ENCODE results near the gene PCSK2. TPM values are rescaled to one million over a fixed set of nuclear protein-coding genes. Genes with fewer than 3 reads are reported as not detected.

PCSK2 gene
- total RNA-seq, 2 donors from 2014 or later, result 1.4 to 1.5 TPM

- ATAC-seq (no peak), DNase-seq (no peak)
- intact Hi-C loops (cut with DNase I), result no loop called here
Observed at GRCh38 chr20:17229256-17229655, 2.4 kb downstream of the PCSK2 start.

GRCh38 chr20:17233626-17234025, 6.8 kb downstream of the PCSK2 start:
- intact Hi-C loops (cut with DNase I), result no loop called here
- DNase-seq (no peak), ATAC-seq (no peak)

- DNase-seq, result no peak
- intact Hi-C loops (cut with DNase I), result no loop called here
- ATAC-seq, result no peak
Observed at GRCh38 chr20:17236766-17237165, 9.9 kb downstream of the PCSK2 start.

- DNase-seq, result no peak
- intact Hi-C loops (cut with DNase I), result no loop called here
- no peak for ATAC-seq
Observed at GRCh38 chr20:17248224-17248623, 21.4 kb downstream of the PCSK2 start.

- DNase-seq, result no peak
- intact Hi-C loops (cut with DNase I), result no loop called here
- no peak for ATAC-seq
Observed at GRCh38 chr20:17262786-17263185, 35.9 kb downstream of the PCSK2 start.

GRCh38 chr20:17273717-17274116, 46.9 kb downstream of the PCSK2 start:
- ATAC-seq (no peak), DNase-seq (no peak)
- intact Hi-C loops (cut with DNase I), result no loop called here

GRCh38 chr20:17276101-17276500, 49.3 kb downstream of the PCSK2 start:
- DNase-seq (no peak), ATAC-seq (no peak)
- intact Hi-C loops (cut with DNase I), result no loop called here

GRCh38 chr20:17281478-17281877, 54.6 kb downstream of the PCSK2 start:
- ATAC-seq, result no peak
- DNase-seq, result no peak
- intact Hi-C loops (cut with DNase I), result no loop called here

GRCh38 chr20:17282501-17282900, 55.7 kb downstream of the PCSK2 start:
- intact Hi-C loops (cut with DNase I), result no loop called here
- DNase-seq (no peak), ATAC-seq (no peak)

- no peak for DNase-seq
- ATAC-seq, result no peak
- intact Hi-C loops (cut with DNase I), result no loop called here
Observed at GRCh38 chr20:17287503-17287902, 60.7 kb downstream of the PCSK2 start.

GRCh38 chr20:17287998-17288397, 61.2 kb downstream of the PCSK2 start:
- intact Hi-C loops (cut with DNase I), result no loop called here
- DNase-seq (no peak), ATAC-seq (no peak)

GRCh38 chr20:17295151-17295726, 68.4 kb downstream of the PCSK2 start:
- no peak for DNase-seq
- ATAC-seq, result no peak
- intact Hi-C loops (cut with DNase I), result no loop called here

GRCh38 chr20:17295991-17296390, 69.2 kb downstream of the PCSK2 start:
- ATAC-seq (no peak), DNase-seq (no peak)
- intact Hi-C loops (cut with DNase I), result no loop called here

- ATAC-seq, result no peak
- intact Hi-C loops (cut with DNase I), result no loop called here
- DNase-seq, result no peak
Observed at GRCh38 chr20:17298171-17298570, 71.3 kb downstream of the PCSK2 start.

- DNase-seq, result no peak
- ATAC-seq, result no peak
- intact Hi-C loops (cut with DNase I), result no loop called here
Observed at GRCh38 chr20:17298751-17299150, 71.9 kb downstream of the PCSK2 start.

GRCh38 chr20:17300113-17300512, 73.3 kb downstream of the PCSK2 start:
- ATAC-seq (no peak), DNase-seq (no peak)
- intact Hi-C loops (cut with DNase I), result no loop called here

GRCh38 chr20:17304774-17305173, 77.9 kb downstream of the PCSK2 start:
- intact Hi-C loops (cut with DNase I), result no loop called here
- DNase-seq (no peak), ATAC-seq (no peak)

GRCh38 chr20:17306427-17306826, 79.6 kb downstream of the PCSK2 start:
- ATAC-seq (no peak), DNase-seq (no peak)
- intact Hi-C loops (cut with DNase I), result no loop called here

GRCh38 chr20:17314264-17314663, 87.4 kb downstream of the PCSK2 start:
- DNase-seq (no peak), ATAC-seq (no peak)
- intact Hi-C loops (cut with DNase I), result no loop called here

GRCh38 chr20:17315407-17316231, 88.8 kb downstream of the PCSK2 start:
- no peak for ATAC-seq
- intact Hi-C loops (cut with DNase I), result no loop called here

More at GRCh38 chr20:17315407-17316231, 88.8 kb downstream of the PCSK2 start:
- DNase-seq, result no peak
